Caco-2 (cell line): ENCODE results near the gene SLC16A3. TPM values are rescaled to one million over a fixed set of nuclear protein-coding genes. Genes with fewer than 3 reads are reported as not detected.

Experiments
- BruUV-seq: library from RNA; stranded (reverse); fragments of 400-500 nt; replicated peaks from 2 replicates; lab custom pipeline; 2021; lab: Mats Ljungman, UMichigan
- CTCF ChIA-PET: fragments of 300-600 bp; sonication (Branson Sonifier 250); formaldehyde crosslinking; loops from one replicate; lab custom pipeline; 2022; ENCODE audit warnings: antibody characterized with exemption; lab: Charles Lee
- POLR2A ChIA-PET: fragments of 300-600 bp; sonication (Branson Sonifier 250); formaldehyde crosslinking; loops from one replicate; lab custom pipeline; 2022; ENCODE audit warnings: antibody characterized with exemption; lab: Charles Lee
- DNase-seq, 2 experiments: peaks; one replicate each; pipeline versions ENCODE4 v3.0.0 to v3.0.0-alpha.2; 2020 to 2022
- H3K27me3 ChIP-seq: replicated peaks from 2 replicates; pipeline ENCODE4 v1.6.0; 2011; ENCODE audit warnings: low read length; ENCODE audit not compliant: control insufficient read depth, insufficient read depth
- H3K36me3 ChIP-seq: 2 replicates; pipeline ENCODE4 v1.5.1; 2011; ENCODE audit warnings: low read length; ENCODE audit not compliant: control insufficient read depth, insufficient read depth
- H3K4me1 ChIP-seq: fragments of 250-450 bp; sonication (Bioruptor Pico); 2 replicates; pipeline ENCODE4 v1.5.1; 2020; ENCODE audit warnings: mild to moderate bottlenecking
- H3K4me3 ChIP-seq: 2 replicates; pipeline ENCODE4 v1.5.1; 2011; ENCODE audit warnings: low read depth, mild to moderate bottlenecking, control low read depth, low read length
- H3K9me3 ChIP-seq: fragments of 250-450 bp; sonication (Bioruptor Pico); 2 replicates; pipeline ENCODE4 v1.5.1; 2020; ENCODE audit warnings: mild to moderate bottlenecking, moderate library complexity
- H3K27ac Mint-ChIP-seq: one replicate; pipeline ENCODE4 v1.8.0; 2022; ENCODE audit warnings: mixed read lengths; ENCODE audit not compliant: unreplicated experiment
- H3K27me3 Mint-ChIP-seq: one replicate; pipeline ENCODE4 v1.8.0; 2022; ENCODE audit warnings: mixed read lengths; ENCODE audit not compliant: insufficient read depth, unreplicated experiment
- H3K36me3 Mint-ChIP-seq: one replicate; pipeline ENCODE4 v1.8.0; 2022; ENCODE audit warnings: mild to moderate bottlenecking, mixed read lengths; ENCODE audit not compliant: insufficient read depth, unreplicated experiment
- H3K4me1 Mint-ChIP-seq: one replicate; pipeline ENCODE4 v1.8.0; 2022; ENCODE audit warnings: low read depth, mixed read lengths; ENCODE audit not compliant: unreplicated experiment
- H3K4me3 Mint-ChIP-seq: one replicate; pipeline ENCODE4 v1.8.0; 2022; ENCODE audit warnings: mild to moderate bottlenecking, moderate library complexity, mixed read lengths; ENCODE audit not compliant: unreplicated experiment
- H3K9me3 Mint-ChIP-seq: one replicate; pipeline ENCODE4 v1.8.0; 2022; ENCODE audit warnings: mixed read lengths; ENCODE audit not compliant: unreplicated experiment
- intact Hi-C: fragments of 100-400 bp; cut with micrococcal nuclease; formaldehyde crosslinking; loops from one replicate; pipeline ENCODE4 v1.10.0; 2022; ENCODE audit not compliant: unreplicated experiment
- total RNA-seq: library from RNA; stranded (reverse); gene quantifications from 2 replicates; pipeline ENCODE4 v1.2.3, GENCODE V29; 2022
- TF ChIP-seq, protein P1 (sequence below), 2 experiments: fragments of 200-600 bp in 1 of 2; IDR thresholded peaks; 1 replicate in 1 of 2; 2 replicates in 1 of 2; pipeline versions ENCODE4 v1.5.1 to v1.8.0; 2011 to 2022; ENCODE audit warnings: antibody characterized with exemption in 1 of 2, control low read depth in 1 of 2, inconsistent platforms in 1 of 2, low read depth in 1 of 2, low read length in 1 of 2, mild to moderate bottlenecking in 1 of 2, moderate library complexity in 1 of 2; ENCODE audit not compliant: insufficient read depth in 1 of 2, severe bottlenecking in 1 of 2, unreplicated experiment in 1 of 2

SLC16A3 gene
- total RNA-seq, 1 experiment from 2014 or later = 13.1 TPM

DNA sequence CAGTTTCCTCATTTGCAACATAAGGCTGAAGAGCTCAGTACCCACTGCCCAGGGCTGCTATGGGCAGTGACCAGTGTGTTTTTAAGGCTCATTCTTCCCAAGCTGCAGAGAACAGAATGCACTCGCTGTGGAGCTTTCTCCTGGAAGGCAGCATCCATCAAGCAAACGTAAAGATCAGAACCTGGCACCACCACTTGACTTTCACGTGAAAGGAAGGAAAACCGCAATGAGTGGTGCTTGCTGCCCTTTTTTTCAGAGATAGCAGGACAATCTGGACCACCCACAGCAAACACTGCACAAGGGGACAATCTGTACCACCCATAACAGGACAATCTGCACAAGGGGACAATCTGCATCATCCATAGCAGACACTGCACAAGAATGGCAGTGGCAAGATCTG is 33.5 kb downstream of the SLC16A3 start:
- Mint-ChIP-seq H3K4me3 (no peak overlapping the region), H3K36me3 (peaks cover 100% of the 10 kb centered on the region), H3K27me3 (no peaks in the 10 kb centered on the region), H3K9me3 (no peaks in the 10 kb centered on the region), H3K4me1 (peaks cover 18% of the 10 kb centered on the region), H3K27ac (no peak overlapping the region)
- BruUV-seq = no TSS peak
- no peak for DNase-seq
- H3K36me3 ChIP-seq = peaks cover 18% of the 10 kb centered on the region
- peaks cover 18% of the 10 kb centered on the region for H3K4me1 ChIP-seq
- H3K9me3 ChIP-seq = no peaks in the 10 kb centered on the region
- no peak overlapping the region for H3K4me3 ChIP-seq
- POLR2A ChIA-PET = no interaction called here
- intact Hi-C loops = no loop called here
- TF ChIP-seq, protein P1, sequence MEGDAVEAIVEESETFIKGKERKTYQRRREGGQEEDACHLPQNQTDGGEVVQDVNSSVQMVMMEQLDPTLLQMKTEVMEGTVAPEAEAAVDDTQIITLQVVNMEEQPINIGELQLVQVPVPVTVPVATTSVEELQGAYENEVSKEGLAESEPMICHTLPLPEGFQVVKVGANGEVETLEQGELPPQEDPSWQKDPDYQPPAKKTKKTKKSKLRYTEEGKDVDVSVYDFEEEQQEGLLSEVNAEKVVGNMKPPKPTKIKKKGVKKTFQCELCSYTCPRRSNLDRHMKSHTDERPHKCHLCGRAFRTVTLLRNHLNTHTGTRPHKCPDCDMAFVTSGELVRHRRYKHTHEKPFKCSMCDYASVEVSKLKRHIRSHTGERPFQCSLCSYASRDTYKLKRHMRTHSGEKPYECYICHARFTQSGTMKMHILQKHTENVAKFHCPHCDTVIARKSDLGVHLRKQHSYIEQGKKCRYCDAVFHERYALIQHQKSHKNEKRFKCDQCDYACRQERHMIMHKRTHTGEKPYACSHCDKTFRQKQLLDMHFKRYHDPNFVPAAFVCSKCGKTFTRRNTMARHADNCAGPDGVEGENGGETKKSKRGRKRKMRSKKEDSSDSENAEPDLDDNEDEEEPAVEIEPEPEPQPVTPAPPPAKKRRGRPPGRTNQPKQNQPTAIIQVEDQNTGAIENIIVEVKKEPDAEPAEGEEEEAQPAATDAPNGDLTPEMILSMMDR (IDR thresholded peaks at IDR 0.05; ENCODE audit: insufficient read depth in 1 of 2, low read depth in 1 of 2, low read length in 1 of 2, severe bottlenecking in 1 of 2, unreplicated experiment in 1 of 2) = no peak
- H3K27me3 ChIP-seq = no peaks in the 10 kb centered on the region
- CTCF ChIA-PET = no interaction called here

DNA sequence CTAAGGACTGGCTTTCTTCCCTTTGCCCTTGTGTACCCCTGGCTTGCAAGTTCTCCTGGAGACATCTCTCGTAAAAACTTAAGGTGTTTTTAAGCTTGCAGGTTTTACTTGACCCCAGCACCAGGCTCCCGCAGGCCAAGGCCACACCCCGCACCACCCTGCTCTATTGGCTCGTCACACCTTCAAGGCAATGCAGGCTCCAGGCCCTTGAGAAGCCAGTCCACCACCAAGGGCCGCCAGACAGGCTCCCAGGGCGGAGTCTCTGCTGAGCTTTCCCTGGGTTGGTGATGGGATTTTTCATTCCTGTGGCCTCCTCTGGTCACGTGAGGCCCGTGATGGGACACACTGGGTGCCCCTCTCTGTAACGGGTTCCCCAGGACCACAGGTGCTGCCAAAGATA is 34.8 kb downstream of the SLC16A3 start:
- Mint-ChIP-seq H3K9me3 (no peaks in the 10 kb centered on the region), H3K27me3 (no peaks in the 10 kb centered on the region), H3K4me3 (no peak overlapping the region), H3K27ac (no peak overlapping the region), H3K4me1 (peaks cover 27% of the 10 kb centered on the region), H3K36me3 (peaks cover 100% of the 10 kb centered on the region)
- no TSS peak for BruUV-seq
- H3K4me3 ChIP-seq = no peak overlapping the region
- TF ChIP-seq, protein P1 (IDR thresholded peaks at IDR 0.05; ENCODE audit: insufficient read depth in 1 of 2, low read depth in 1 of 2, low read length in 1 of 2, severe bottlenecking in 1 of 2, unreplicated experiment in 1 of 2) = no peak
- DNase-seq = no peak
- peaks cover 28% of the 10 kb centered on the region for H3K4me1 ChIP-seq
- no peaks in the 10 kb centered on the region for H3K27me3 ChIP-seq
- intact Hi-C loops = no loop called here
- ChIA-PET POLR2A (no interaction called here), CTCF (no interaction called here)
- no peaks in the 10 kb centered on the region for H3K9me3 ChIP-seq
- H3K36me3 ChIP-seq = peaks cover 17% of the 10 kb centered on the region

DNA sequence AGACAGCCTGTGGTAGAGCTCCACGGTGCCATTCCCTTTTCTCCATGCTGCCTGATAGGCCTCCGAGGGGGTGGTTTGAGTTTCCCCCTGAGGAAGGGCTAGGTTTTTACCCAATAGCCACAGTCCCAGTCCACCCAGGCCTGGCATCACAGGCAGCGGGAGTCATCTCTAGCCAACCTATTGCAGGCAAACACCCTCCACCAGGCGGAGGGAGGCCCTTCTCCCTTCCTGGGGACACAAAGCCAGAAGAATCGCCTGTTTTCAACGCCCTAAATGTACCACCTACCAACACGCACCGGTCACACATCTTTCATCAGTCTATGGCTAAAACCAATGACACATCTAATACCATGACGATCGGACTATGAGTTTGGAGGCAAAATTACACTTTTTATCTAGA is 37.3 kb downstream of the SLC16A3 start:
- no peaks in the 10 kb centered on the region for H3K9me3 Mint-ChIP-seq
- H3K4me1 ChIP-seq = peaks cover 50% of the 10 kb centered on the region
- peaks cover 99% of the 10 kb centered on the region for H3K36me3 Mint-ChIP-seq
- intact Hi-C loops = no loop called here
- BruUV-seq = no TSS peak
- H3K27ac Mint-ChIP-seq = peak overlapping the region; percentile 92
- H3K4me3 ChIP-seq = no peak overlapping the region
- H3K9me3 ChIP-seq = no peaks in the 10 kb centered on the region
- H3K36me3 ChIP-seq = peaks cover 10% of the 10 kb centered on the region
- CTCF ChIA-PET = interaction anchor here (0.7 kb wide), 1 partner anchor 28 kb away, joined by 5 read pairs; no protein-coding TSS in a partner anchor
- DNase-seq = no peak
- H3K4me1 Mint-ChIP-seq = peaks cover 47% of the 10 kb centered on the region
- H3K4me3 Mint-ChIP-seq = no peak overlapping the region
- no peaks in the 10 kb centered on the region for H3K27me3 ChIP-seq
- POLR2A ChIA-PET = interaction anchor here (0.6 to 0.7 kb wide), 2 partner anchors 75 to 167 kb away, joined by 3 to 8 read pairs; no protein-coding TSS in a partner anchor
- H3K27me3 Mint-ChIP-seq = no peaks in the 10 kb centered on the region
- TF ChIP-seq, protein P1 (IDR thresholded peaks at IDR 0.05; ENCODE audit: insufficient read depth in 1 of 2, low read depth in 1 of 2, low read length in 1 of 2, severe bottlenecking in 1 of 2, unreplicated experiment in 1 of 2) = no peak
